Right ventricle myocardium superior (tissue), 1 donor: ENCODE data around the gene CPNE2. TPM values are rescaled to one million over a fixed set of nuclear protein-coding genes. Genes with fewer than 3 reads are reported as not detected.

Experiments
- ATAC-seq: fragments of 200-7000 bp; cut with Tn5 transposase; one replicate; pipeline ENCODE4 v1.9.1; 2020; ENCODE audit warnings: mild to moderate bottlenecking; ENCODE audit not compliant: poor library complexity
- DNase-seq: peaks from one replicate; pipeline ENCODE4 v3.0.0-alpha.2; 2020
- intact Hi-C: fragments of 100-400 bp; cut with DNase I; formaldehyde crosslinking; loops from one replicate; pipeline ENCODE4 v1.11.2; 2022
- total RNA-seq: library from RNA; stranded (reverse); fragmentation: NEBNext Ultra II Directional; extraction: Animal tissue kit (Norgen Biotek cat#: 25700); gene quantifications from one replicate; pipeline ENCODE4 v1.2.1, GENCODE V29; 2021
- donor health status: DM: no; HTN: yes; CAD: no; lungs with severe emphysema.

CPNE2 gene
- total RNA-seq, 1 donor from 2014 or later: 13.3 TPM

DNA sequence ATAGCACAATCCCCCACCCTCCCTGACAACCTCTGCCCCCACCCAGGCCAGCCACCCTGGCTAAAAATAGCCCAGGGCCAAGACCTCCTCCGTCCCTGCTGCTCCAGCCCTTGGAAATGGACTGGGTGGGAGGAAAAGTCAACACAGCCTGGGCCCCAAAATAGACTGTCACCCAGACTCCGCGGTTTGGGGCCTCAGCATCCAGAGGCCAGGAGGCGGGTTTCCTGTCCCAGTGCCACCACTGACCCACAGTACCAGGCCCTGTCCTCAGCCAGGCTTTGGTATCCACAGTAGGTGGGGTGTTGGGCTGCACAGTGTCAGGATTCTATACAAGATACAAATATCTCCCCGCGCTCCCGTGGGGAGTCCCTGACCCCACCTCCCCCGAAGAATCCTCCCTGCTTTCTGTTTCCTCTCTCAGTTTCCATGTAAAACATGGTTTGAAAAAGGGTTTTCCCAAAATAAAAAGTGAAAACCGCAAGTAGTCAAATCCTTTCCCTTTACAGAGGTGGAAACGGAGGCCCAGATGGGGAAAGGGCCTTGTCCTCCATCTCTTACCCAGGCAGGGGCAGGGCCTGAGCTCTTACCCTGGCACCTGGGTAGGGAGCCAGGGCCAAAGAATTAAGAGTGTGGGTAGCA, 20.1 kb downstream of the CPNE2 start:
- intact Hi-C loops: no loop called here
- DNase-seq: no peak
- no peak for ATAC-seq

DNA sequence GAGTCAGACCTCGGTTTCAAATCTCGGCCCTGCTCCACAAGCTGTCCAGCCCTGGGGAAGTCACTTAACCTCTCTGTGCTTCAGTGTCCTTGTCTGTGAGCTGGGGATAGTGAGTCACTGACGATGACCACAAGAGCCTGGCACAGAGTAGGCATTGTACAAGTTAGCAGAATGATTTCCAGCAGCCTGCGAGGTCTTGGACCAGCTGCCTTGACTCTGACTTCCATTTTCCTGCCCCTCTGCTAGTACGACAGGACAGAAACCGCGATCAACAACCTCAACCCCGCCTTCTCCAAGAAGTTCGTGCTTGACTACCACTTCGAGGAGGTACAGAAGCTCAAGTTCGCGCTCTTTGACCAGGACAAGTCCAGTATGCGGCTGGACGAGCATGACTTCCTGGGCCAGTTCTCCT, 20.7 kb downstream of the CPNE2 start:
- DNase-seq: no peak
- no peak for ATAC-seq
- intact Hi-C loops: no loop called here

DNA sequence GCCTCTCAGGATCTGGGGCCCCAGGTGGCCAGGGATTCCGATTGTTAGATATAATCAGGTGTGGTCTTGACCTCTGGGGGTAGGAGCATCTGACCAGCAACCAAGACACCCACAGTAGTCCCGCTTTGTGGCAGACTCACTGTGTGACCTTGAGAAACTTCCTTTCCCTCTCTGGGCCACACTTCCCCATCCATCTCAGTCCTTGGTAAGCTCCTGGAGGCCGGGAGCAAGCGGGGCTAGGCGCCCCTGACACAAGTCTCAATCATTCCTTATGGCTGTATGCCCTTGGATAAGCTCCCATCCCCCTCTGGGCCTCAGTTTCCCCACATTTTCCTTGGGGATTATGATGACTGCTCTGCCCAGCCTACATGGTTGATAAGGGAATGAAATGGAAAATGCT, 21.3 kb downstream of the CPNE2 start:
- intact Hi-C loops: no loop called here
- ATAC-seq (no peak), DNase-seq (no peak)

- ATAC-seq: no peak
- intact Hi-C loops: no loop called here
- DNase-seq: no peak
These were observed 22.8 kb downstream of the CPNE2 start for GRCh38 chr16:57115168-57115513.

DNA sequence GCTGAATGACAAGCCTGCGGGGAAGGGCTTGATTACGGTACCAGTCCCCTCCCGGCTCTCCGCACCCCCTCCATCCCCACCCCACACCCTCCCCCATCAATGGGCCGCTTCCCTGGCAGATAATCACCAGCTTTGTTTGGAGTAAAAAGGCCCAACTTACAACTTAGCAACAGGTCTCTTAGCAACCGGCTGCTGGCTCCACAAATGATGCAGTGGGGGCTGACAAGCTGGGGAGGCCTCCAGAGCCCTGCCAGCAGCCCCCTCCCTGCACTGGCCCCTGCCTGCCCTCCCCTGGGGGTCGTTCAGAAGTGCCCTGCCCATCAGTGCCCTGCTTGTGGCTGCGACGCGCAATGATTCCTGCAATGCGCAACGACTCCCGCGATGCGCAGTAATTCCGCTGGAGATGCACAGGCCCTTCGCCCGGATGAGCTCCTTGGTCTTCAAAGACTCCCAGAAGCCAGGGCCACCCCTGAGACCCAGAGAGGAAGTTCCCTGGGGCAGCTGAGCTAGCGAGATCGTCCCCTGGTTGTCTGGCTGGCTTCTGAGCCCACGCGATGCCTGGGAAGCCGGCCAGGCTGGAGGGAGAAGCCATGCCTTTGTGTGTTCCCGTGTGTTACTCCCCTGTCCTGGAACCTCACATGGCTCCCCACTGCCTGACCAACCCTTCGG, 23.3 kb downstream of the CPNE2 start:
- DNase-seq (peak; percentile 85), ATAC-seq (peak; percentile 89)
- intact Hi-C loops: no loop called here

- ATAC-seq (no peak), DNase-seq (no peak)
- intact Hi-C loops: no loop called here
These were observed 26.2 kb downstream of the CPNE2 start for GRCh38 chr16:57118461-57119084.

- no peak for ATAC-seq
- no peak for DNase-seq
- intact Hi-C loops: no loop called here
These were observed 31.0 kb downstream of the CPNE2 start for GRCh38 chr16:57123216-57123973.

GRCh38 chr16:57123974-57124674, 31.7 kb downstream of the CPNE2 start:
- intact Hi-C loops: no loop called here
- DNase-seq (no peak), ATAC-seq (no peak)

DNA sequence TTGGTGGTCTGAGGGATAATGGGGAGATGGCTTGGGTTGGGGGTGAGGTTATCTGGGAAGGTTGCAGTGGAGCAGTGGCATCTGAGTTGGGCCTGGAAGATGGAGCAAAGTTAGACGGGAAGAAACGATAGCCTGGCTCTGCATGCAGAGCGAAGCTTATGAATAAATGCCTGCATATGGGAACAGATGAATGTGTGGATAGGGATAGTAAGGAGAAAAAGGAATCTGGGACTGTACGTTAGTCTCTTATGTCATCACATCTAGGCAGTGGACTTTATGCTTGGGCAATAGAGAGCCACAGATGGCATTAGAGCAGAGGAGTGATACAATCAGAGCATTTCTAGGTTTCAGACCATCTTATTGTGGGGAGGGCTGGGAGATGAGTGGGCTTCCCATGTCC, 33.0 kb downstream of the CPNE2 start:
- intact Hi-C loops: no loop called here
- no peak for DNase-seq
- ATAC-seq: no peak

GRCh38 chr16:57125969-57126368, 33.6 kb downstream of the CPNE2 start:
- intact Hi-C loops: no loop called here
- no peak for DNase-seq
- no peak for ATAC-seq

- intact Hi-C loops: no loop called here
- ATAC-seq (no peak), DNase-seq (no peak)
These were observed 34.0 kb downstream of the CPNE2 start for GRCh38 chr16:57126411-57126810.

DNA sequence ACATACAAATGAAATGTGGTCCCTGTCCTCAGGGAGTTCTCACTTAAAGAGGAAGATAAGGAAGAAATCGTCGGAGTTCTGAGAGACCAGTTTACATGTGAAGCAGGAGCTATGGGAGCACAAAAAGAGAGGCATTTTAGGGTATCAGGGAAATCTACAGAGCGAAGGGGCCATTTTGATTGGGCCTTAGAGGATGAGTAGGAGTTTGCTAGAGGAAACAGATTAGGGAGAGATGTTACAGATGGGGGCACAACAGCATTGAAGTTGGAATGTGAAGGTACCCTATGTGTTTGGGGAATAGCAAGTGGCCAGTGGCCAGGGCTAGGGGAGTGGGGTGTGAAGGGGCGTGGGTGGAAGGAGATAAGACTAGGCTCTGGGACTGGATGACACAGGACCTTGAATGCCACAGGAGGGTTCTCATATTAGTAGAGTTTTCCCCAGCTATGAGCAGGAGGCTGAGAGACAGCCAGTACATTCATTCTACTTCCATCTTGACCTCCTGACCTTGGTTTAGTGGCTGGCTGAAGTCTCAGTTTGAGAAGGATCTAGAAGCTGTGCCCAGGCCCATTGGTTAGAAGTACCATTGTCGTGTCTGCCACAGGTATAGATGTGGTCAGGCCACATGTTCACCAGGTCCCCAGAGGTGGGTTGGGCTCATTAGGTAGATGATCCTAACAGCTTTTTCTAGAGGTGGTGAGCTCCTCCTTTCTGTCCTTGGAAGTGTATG, 34.8 kb downstream of the CPNE2 start:
- no peak for DNase-seq
- no peak for ATAC-seq
- intact Hi-C loops: no loop called here

- ATAC-seq (no peak), DNase-seq (no peak)
- intact Hi-C loops: no loop called here
These were observed 35.5 kb downstream of the CPNE2 start for GRCh38 chr16:57127836-57128235.

DNA sequence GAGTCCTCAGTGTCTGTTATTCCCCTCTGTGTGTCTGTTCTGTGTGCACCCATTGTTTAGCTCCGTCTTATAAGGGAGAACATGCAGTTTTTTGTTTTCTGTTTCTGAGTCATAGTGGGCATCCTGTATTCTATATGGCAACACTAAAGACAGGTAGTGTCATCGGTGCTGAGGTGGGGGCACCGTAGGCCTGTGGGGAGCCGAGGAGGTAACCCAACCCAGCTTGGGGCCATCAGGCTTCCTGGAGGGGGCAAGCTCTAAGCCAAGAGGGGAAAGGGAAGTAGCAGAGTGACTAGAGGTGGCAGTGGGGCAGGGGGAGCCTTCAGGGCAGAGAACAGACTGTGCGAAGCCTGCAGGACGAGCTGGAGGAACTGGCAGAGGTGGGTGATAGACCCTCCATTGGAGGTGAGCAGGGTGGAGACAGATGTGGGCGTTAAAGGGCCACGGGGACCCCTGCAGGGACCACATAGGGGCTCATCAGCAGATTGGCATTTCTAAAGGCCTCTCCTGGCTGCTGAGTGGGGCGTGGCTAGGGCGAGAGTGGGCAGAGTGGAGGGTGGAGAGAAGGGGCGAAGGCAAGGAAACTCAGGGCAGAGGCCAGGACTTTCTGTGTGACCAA, 36.5 kb downstream of the CPNE2 start:
- intact Hi-C loops: no loop called here
- no peak for ATAC-seq
- DNase-seq: no peak

GRCh38 chr16:57130950-57131321, 38.6 kb downstream of the CPNE2 start:
- DNase-seq: no peak

GRCh38 chr16:57131351-57131970, 39.1 kb downstream of the CPNE2 start:
- DNase-seq: no peak
- no peak for ATAC-seq
- intact Hi-C loops: no loop called here

More at GRCh38 chr16:57130950-57131321, 38.6 kb downstream of the CPNE2 start:
- intact Hi-C loops: no loop called here
- ATAC-seq: no peak

GRCh38 chr16:57132470-57132869, 40.1 kb downstream of the CPNE2 start:
- no peak for DNase-seq
- ATAC-seq: no peak
- intact Hi-C loops: no loop called here

GRCh38 chr16:57133031-57133430, 40.6 kb downstream of the CPNE2 start:
- ATAC-seq: no peak
- no peak for DNase-seq
- intact Hi-C loops: no loop called here
